OCI-LY1 (cell line): ENCODE measurements around the gene PUM1.

Experiments
- H2AFZ ChIP-seq: fragments of 200-600 bp; sonication (generic), shearing (Covaris generic); 2 replicates; pipeline ENCODE4 v1.6.0; 2014; ENCODE audit warnings: antibody characterized with exemption, mild to moderate bottlenecking, low read length
- H3F3A ChIP-seq: fragments of 200-600 bp; sonication (generic), shearing (Covaris generic); 2 replicates; pipeline ENCODE4 v1.6.0; 2014; ENCODE audit warnings: mild to moderate bottlenecking, antibody characterized with exemption, low read length, moderate library complexity; ENCODE audit not compliant: insufficient read depth
- H3K27ac ChIP-seq: fragments of 200-600 bp; sonication (generic); 2 replicates; pipeline ENCODE4 v1.5.1; 2014; ENCODE audit warnings: low read length, mixed run types, mild to moderate bottlenecking, low read depth; ENCODE audit not compliant: poor library complexity, severe bottlenecking
- H3K27me3 ChIP-seq: fragments of 200-600 bp; sonication (generic); 2 replicates; pipeline ENCODE4 v1.6.0; 2014; ENCODE audit warnings: antibody characterized with exemption, mild to moderate bottlenecking, low read length, moderate library complexity; ENCODE audit not compliant: insufficient read depth
- H3K36me3 ChIP-seq: fragments of 200-600 bp; sonication (generic); 2 replicates; pipeline ENCODE4 v1.6.1; 2014; ENCODE audit warnings: mild to moderate bottlenecking, antibody characterized with exemption, low read length, moderate library complexity, mixed read lengths; ENCODE audit not compliant: insufficient read depth
- H3K4me1 ChIP-seq: fragments of 200-600 bp; sonication (generic); 2 replicates; pipeline ENCODE4 v1.5.1; 2014; ENCODE audit warnings: mild to moderate bottlenecking, low read length, moderate library complexity; ENCODE audit not compliant: insufficient read depth, severe bottlenecking
- H3K4me2 ChIP-seq: fragments of 200-600 bp; sonication (generic), shearing (Covaris generic); 2 replicates; pipeline ENCODE4 v1.6.1; 2014; ENCODE audit warnings: low read length
- H3K4me3 ChIP-seq: fragments of 200-600 bp; sonication (generic); 2 replicates; pipeline ENCODE4 v1.5.1; 2014; ENCODE audit warnings: low read length, low read depth, mild to moderate bottlenecking, mixed read lengths; ENCODE audit not compliant: poor library complexity, severe bottlenecking
- H3K79me2 ChIP-seq: fragments of 200-600 bp; shearing (Covaris generic); 2 replicates; pipeline ENCODE4 v1.6.1; 2016; ENCODE audit warnings: mixed run types, low read length, mixed read lengths; ENCODE audit not compliant: insufficient read depth
- H3K9ac ChIP-seq: fragments of 200-600 bp; sonication (generic), shearing (Covaris generic); 2 replicates; pipeline ENCODE4 v1.6.1; 2014; ENCODE audit warnings: mild to moderate bottlenecking, low read length, mixed read lengths
- H3K9me2 ChIP-seq: fragments of 200-600 bp; sonication (generic), shearing (Covaris generic); 2 replicates; pipeline ENCODE4 v1.6.1; 2014; ENCODE audit warnings: low read depth, mild to moderate bottlenecking, low read length, mixed read lengths
- H3K9me3 ChIP-seq: fragments of 200-600 bp; shearing (Covaris generic); 2 replicates; pipeline ENCODE4 v1.6.1; 2014; ENCODE audit warnings: low read length, mixed read lengths
- H4K20me1 ChIP-seq: fragments of 200-600 bp; sonication (generic), shearing (Covaris generic); 2 replicates; pipeline ENCODE4 v1.6.0; 2016; ENCODE audit warnings: mild to moderate bottlenecking, low read length; ENCODE audit not compliant: insufficient read depth
- CTCF ChIP-seq: fragments of 200-600 bp; sonication (generic), shearing (Covaris generic); IDR thresholded peaks from 2 replicates; pipeline ENCODE4 v1.5.1; 2017; ENCODE audit warnings: mild to moderate bottlenecking, antibody characterized with exemption, low read length, moderate library complexity, mixed read lengths
- EZH2 ChIP-seq: fragments of 200-600 bp; sonication (generic), shearing (Covaris generic); IDR thresholded peaks from 2 replicates; pipeline ENCODE4 v1.8.0; 2017; ENCODE audit warnings: borderline replicate concordance, mixed run types, mild to moderate bottlenecking, antibody characterized with exemption, low read length, moderate library complexity, mixed read lengths

Gene PUM1

GRCh38 chr1:30900486-30900885 is 165.0 kb downstream of the PUM1 start:
- H4K20me1 ChIP-seq, result no peaks in the 10 kb centered on the region

DNA sequence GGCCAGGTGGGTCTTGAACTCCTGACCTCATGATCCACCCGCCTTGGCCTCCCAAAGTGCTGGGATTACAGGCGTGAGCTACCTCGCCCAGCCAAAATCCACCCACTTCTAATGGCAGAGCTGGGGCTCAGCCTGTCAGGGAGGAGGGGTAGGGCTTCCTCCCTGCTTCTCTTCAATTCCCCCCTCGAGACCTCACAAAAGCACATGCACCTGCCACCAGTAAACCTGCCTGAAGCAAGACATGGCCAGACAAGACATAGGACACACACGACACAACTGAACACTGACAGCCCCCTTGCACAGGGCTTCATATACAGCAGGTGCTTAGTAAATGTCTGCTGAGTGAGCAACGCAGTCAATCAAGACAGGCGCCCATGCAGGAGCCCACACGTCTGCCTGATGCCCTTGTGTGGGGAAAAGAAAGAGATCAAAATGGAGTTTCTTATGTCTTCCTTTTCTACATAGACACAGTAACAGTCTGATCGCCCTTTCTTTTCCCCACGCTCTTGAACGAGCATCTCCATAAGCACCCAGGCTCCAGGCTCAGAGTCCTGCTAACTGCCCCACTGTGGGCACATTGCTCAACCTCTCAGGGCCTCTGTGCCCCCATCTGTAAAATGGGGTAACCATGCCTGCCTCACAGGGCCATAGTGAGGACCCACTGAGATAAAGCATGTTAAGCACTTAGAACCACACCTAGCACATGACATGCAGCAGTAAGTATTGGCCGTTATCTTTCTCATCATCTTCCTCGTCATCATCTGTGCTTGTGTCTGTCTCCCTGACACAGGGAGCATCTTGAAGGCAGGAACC is 165.7 kb downstream of the PUM1 start:
- Histone ChIP-seq H3K36me3 (no peaks in the 10 kb centered on the region), H3K9ac (no peak overlapping the region), H3K27ac (no peak overlapping the region), H3K4me1 (no peaks in the 10 kb centered on the region), H3K9me2 (no peaks in the 10 kb centered on the region), H3K4me2 (no peak overlapping the region), H3F3A (no peaks in the 10 kb centered on the region), H2AFZ (no peak overlapping the region), H4K20me1 (no peaks in the 10 kb centered on the region), H3K79me2 (no peaks in the 10 kb centered on the region), H3K9me3 (no peaks in the 10 kb centered on the region), H3K4me3 (no peak overlapping the region), H3K27me3 (0 out of 2 replicates have a peak, but pooled peaks cover 3% of the 10 kb centered on the region)
- no peak for TF ChIP-seq EZH2
- no peak for TF ChIP-seq CTCF

More at GRCh38 chr1:30900486-30900885, 165.0 kb downstream of the PUM1 start:
- Histone ChIP-seq H3K27me3 (0 out of 2 replicates have a peak, but pooled peaks cover 3% of the 10 kb centered on the region), H2AFZ (no peak overlapping the region), H3K4me3 (no peak overlapping the region), H3K36me3 (no peaks in the 10 kb centered on the region), H3K27ac (no peak overlapping the region), H3K4me1 (no peaks in the 10 kb centered on the region), H3K79me2 (no peaks in the 10 kb centered on the region), H3K9ac (no peak overlapping the region), H3K9me2 (no peaks in the 10 kb centered on the region), H3K4me2 (no peak overlapping the region), H3F3A (no peaks in the 10 kb centered on the region), H3K9me3 (no peaks in the 10 kb centered on the region)
- TF ChIP-seq CTCF (no peak), EZH2 (no peak)

GRCh38 chr1:30898031-30898815 is 167.3 kb downstream of the PUM1 start:
- Histone ChIP-seq H2AFZ (no peak overlapping the region), H3K27ac (no peak overlapping the region), H3K9me3 (no peaks in the 10 kb centered on the region), H3K27me3 (peaks cover 3% of the 10 kb centered on the region; the same call in 1 of the 2 replicates), H3K9me2 (no peaks in the 10 kb centered on the region), H3F3A (no peaks in the 10 kb centered on the region), H3K4me3 (no peak overlapping the region), H3K4me2 (no peak overlapping the region), H3K36me3 (no peaks in the 10 kb centered on the region), H3K79me2 (no peaks in the 10 kb centered on the region), H4K20me1 (no peaks in the 10 kb centered on the region), H3K9ac (no peak overlapping the region), H3K4me1 (no peaks in the 10 kb centered on the region)
- TF ChIP-seq CTCF (no peak), EZH2 (no peak)
